CD4-positive, alpha-beta T cell (primary cell): ENCODE data around the gene CISTR. TPM values are rescaled to one million over a fixed set of nuclear protein-coding genes. Genes with fewer than 3 reads are reported as not detected.

Source experiments
- ATAC-seq: fragments of 200-7000 bp; cut with Tn5 transposase; one replicate; pipeline ENCODE4 v1.10.0; 2022; ENCODE audit warnings: mild to moderate bottlenecking; ENCODE audit not compliant: poor library complexity
- CTCF ChIA-PET: fragments of 350-600 bp; sonication (Branson Sonifier 250); formaldehyde crosslinking; loops from one replicate; lab custom pipeline; 2021; ENCODE audit warnings: antibody characterized with exemption, inconsistent platforms; lab: Charles Lee
- POLR2A ChIA-PET: fragments of 350-600 bp; sonication (Branson Sonifier 250); formaldehyde crosslinking; loops from one replicate; lab custom pipeline; 2021; ENCODE audit warnings: antibody characterized with exemption, inconsistent platforms; lab: Charles Lee
- DNase-seq, 14 experiments: peaks; one replicate each; pipeline ENCODE4 v3.0.0-alpha.2; 2013 to 2020; ENCODE audit warnings: mixed read lengths in 2 of 14
- H3K27ac ChIP-seq, 2 donors: one replicate each; pipeline versions ENCODE4 v1.5.1 to v1.7.0; 2013; ENCODE audit warnings: low read length in 2 of 2, low read depth in 1 of 2, mild to moderate bottlenecking in 1 of 2
- H3K27me3 ChIP-seq, 2 experiments: 1 replicate in 1 of 2; 2 replicates in 1 of 2; pipeline versions ENCODE4 v1.6.1 to v1.7.0; 2013; ENCODE audit warnings: low read length in 2 of 2, control low read depth in 1 of 2, mild to moderate bottlenecking in 1 of 2, moderate library complexity in 1 of 2; ENCODE audit not compliant: insufficient read depth in 2 of 2, control insufficient read depth in 1 of 2
- H3K36me3 ChIP-seq: one replicate; pipeline ENCODE4 v1.6.1; 2013; ENCODE audit warnings: low read length, control low read depth; ENCODE audit not compliant: insufficient read depth
- H3K4me1 ChIP-seq: one replicate; pipeline ENCODE4 v1.6.1; 2013; ENCODE audit warnings: low read length, control low read depth; ENCODE audit not compliant: insufficient read depth
- H3K4me3 ChIP-seq: one replicate; pipeline ENCODE4 v1.5.1; 2013; ENCODE audit warnings: mild to moderate bottlenecking, low read length, moderate library complexity
- H3K9me3 ChIP-seq, 2 experiments: 1 replicate in 1 of 2; 2 replicates in 1 of 2; pipeline versions ENCODE4 v1.6.1 to v1.7.0; 2013; ENCODE audit warnings: low read length in 2 of 2, mild to moderate bottlenecking in 2 of 2, control low read depth in 1 of 2, moderate library complexity in 1 of 2; ENCODE audit not compliant: control insufficient read depth in 1 of 2, insufficient read depth in 1 of 2
- H3K27ac Mint-ChIP-seq: one replicate; pipeline ENCODE4 v1.8.0; 2020; ENCODE audit warnings: mixed read lengths
- H3K27me3 Mint-ChIP-seq: one replicate; pipeline ENCODE4 v1.8.0; 2021; ENCODE audit warnings: mixed read lengths
- H3K36me3 Mint-ChIP-seq: one replicate; pipeline ENCODE4 v1.8.0; 2021; ENCODE audit warnings: low read depth, mixed read lengths
- H3K4me1 Mint-ChIP-seq: one replicate; pipeline ENCODE4 v1.8.0; 2021; ENCODE audit warnings: low read depth, mixed read lengths
- H3K4me3 Mint-ChIP-seq: one replicate; pipeline ENCODE4 v1.8.0; 2020; ENCODE audit warnings: mild to moderate bottlenecking, mixed read lengths
- H3K9me3 Mint-ChIP-seq: one replicate; pipeline ENCODE4 v1.8.0; 2020; ENCODE audit warnings: mixed read lengths
- CTCF ChIP-seq: fragments of 200-600 bp; IDR thresholded peaks from one replicate; pipeline ENCODE4 v1.8.0; 2022; ENCODE audit warnings: antibody characterized with exemption, mild to moderate bottlenecking
- intact Hi-C, 2 experiments: fragments of 100-400 bp; cut with DNase I in 1 of 2; cut with micrococcal nuclease in 1 of 2; formaldehyde crosslinking; loops; one replicate each; pipeline versions ENCODE4 v1.15.1 to v1.9.0; 2023 to 2025; cut with DNase I, micrococcal nuclease
- total RNA-seq, 174 experiments: library from RNA in 2 of 174; stranded (reverse) in 2 of 174; gene quantifications; one replicate each; pipeline ENCODE4 v1.2.3 and lab custom pipeline; 2021 to 2026

CISTR gene
- total RNA-seq, 2 experiments from 2014 or later = not detected

DNA sequence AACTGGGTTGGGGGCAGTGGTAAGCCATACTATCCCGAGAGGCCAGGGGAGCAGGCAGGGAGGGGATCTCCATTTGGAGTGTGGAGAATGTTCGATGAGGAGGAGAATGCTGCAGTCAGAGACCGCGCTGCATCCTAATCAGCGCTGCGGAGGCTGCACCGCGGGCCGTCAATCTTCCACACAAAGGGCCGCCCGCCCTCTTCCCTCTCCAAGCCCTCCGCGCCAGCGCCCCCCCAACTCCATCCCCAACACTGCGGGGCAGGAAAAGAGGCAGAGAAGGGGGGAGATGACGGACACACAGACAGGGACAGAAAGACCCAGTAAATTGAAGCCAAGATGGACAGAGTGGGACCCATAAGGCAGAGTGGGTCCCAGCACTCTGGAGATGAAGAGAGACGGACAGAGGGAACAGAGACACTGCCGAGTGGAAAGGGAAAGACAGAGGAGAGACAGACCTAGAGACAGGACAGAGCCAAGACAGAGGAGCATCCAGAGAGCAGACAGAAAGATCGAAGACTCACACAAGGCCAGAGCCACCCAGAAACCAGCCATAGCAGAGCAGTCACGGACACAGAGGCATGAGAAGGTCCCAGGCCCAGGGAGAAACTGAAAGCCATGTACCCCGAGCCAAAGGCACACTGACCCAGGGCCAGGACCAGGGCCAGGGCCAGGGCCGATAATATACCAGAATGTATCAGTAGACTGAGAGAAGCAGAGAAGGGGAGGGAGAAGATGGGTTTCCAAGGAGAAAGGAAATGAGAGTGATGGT lies 3.5 kb downstream of the CISTR start:
- Histone ChIP-seq H3K27ac (no peak overlapping the region), H3K9me3 (no peaks in the 10 kb centered on the region), H3K4me1 (peaks cover 44% of the 10 kb centered on the region), H3K4me3 (no peak overlapping the region), H3K27me3 (peaks cover 53 to 66% of the 10 kb centered on the region in 2 experiments), H3K36me3 (no peaks in the 10 kb centered on the region)
- Mint-ChIP-seq H3K36me3 (no peaks in the 10 kb centered on the region), H3K27me3 (no peaks in the 10 kb centered on the region), H3K27ac (no peak overlapping the region), H3K9me3 (no peaks in the 10 kb centered on the region), H3K4me3 (no peak overlapping the region), H3K4me1 (peaks cover 4% of the 10 kb centered on the region)
- no peak for ATAC-seq
- ChIA-PET CTCF (interaction anchor here (1.1 to 2.4 kb wide), 2 partner anchors 9 to 46 kb away, joined by 4 to 28 read pairs; no protein-coding TSS in a partner anchor), POLR2A (interaction anchor here (0.5 to 1.9 kb wide), 3 partner anchors 9 to 208 kb away, joined by 3 to 6 read pairs (median 3); no protein-coding TSS in a partner anchor)
- TF ChIP-seq CTCF = no peak
- intact Hi-C loops = loop anchor here (5.0 kb wide), 3 partner anchors 121 to 444 kb away; partner anchors contain the start of gene ATF7 (in 1 of the 2)
- DNase-seq = no peak

- POLR2A ChIA-PET = interaction anchor here (0.9 to 1.9 kb wide), 3 partner anchors 10 to 61 kb away, joined by 3 to 6 read pairs (median 5); no protein-coding TSS in a partner anchor
- H3K9me3 ChIP-seq = no peaks in the 10 kb centered on the region
- H3K4me3 ChIP-seq = no peak overlapping the region
- no peak for TF ChIP-seq CTCF
- no peaks in the 10 kb centered on the region for H3K36me3 ChIP-seq
- CTCF ChIA-PET = interaction anchor here (0.6 to 5.1 kb wide), 24 partner anchors 9 to 461 kb away, joined by 3 to 57 read pairs (median 7); partner anchors contain the start of genes ATF7, ATP5MC2 and CALCOCO1
- no peak overlapping the region for H3K27ac Mint-ChIP-seq
- intact Hi-C loops = loop anchor here (5.0 kb wide), 3 partner anchors 120 to 445 kb away; partner anchors contain the start of gene ATF7 (in 1 of the 2)
- DNase-seq (no peak), ATAC-seq (no peak)
- no peak overlapping the region for H3K4me3 Mint-ChIP-seq
- H3K4me1 Mint-ChIP-seq = peaks cover 5% of the 10 kb centered on the region
- H3K27me3 ChIP-seq = peaks cover 57 to 68% of the 10 kb centered on the region in 2 experiments
- H3K36me3 Mint-ChIP-seq = no peaks in the 10 kb centered on the region
- H3K27ac ChIP-seq = no peak overlapping the region
- peaks cover 46% of the 10 kb centered on the region for H3K4me1 ChIP-seq
- no peaks in the 10 kb centered on the region for H3K27me3 Mint-ChIP-seq
- no peaks in the 10 kb centered on the region for H3K9me3 Mint-ChIP-seq
Observed at GRCh38 chr12:53747095-53747494, 4.7 kb downstream of the CISTR start.

DNA sequence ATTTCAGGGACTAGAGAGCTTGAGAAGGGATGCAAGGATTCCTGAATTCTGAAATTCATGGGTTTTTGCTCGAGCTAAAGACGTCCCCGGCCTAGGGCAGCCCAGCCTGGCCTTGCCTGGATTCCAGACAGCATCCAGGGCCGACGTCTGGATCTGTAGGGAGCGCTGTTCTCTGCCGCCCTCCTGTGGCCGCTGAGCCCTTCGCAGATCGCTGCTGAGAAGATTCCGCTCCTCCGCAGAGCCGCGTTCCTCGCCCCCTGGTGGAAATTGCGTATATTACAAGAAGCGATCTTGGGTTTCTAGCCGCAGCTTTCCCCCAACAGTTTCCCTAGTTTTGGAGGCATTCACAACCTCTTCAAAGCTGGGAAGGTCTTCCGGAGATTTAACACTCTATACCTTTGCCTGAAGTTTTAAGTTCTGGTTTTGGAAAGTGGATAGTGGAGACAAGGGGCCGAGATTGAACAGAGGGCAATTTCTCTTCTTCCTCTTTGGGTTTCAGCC lies 5.1 kb downstream of the CISTR start:
- TF ChIP-seq CTCF = peak; percentile 100
- no peak overlapping the region for H3K27ac Mint-ChIP-seq

More for the DNA sequence above, 5.1 kb downstream of the CISTR start:
- Histone ChIP-seq H3K4me3 (no peak overlapping the region), H3K27me3 (peaks cover 55 to 65% of the 10 kb centered on the region in 2 experiments), H3K27ac (no peak overlapping the region), H3K36me3 (no peaks in the 10 kb centered on the region), H3K9me3 (no peaks in the 10 kb centered on the region), H3K4me1 (peaks cover 41% of the 10 kb centered on the region)
- H3K36me3 Mint-ChIP-seq = no peaks in the 10 kb centered on the region
- peak; percentile 85 for ATAC-seq
- H3K27me3 Mint-ChIP-seq = no peaks in the 10 kb centered on the region
- CTCF ChIA-PET = interaction anchor here (0.6 to 5.1 kb wide), 26 partner anchors 8 to 468 kb away, joined by 3 to 57 read pairs (median 6); partner anchors contain the start of genes ATF7, ATP5MC2 and CALCOCO1
- peaks cover 5% of the 10 kb centered on the region for H3K4me1 Mint-ChIP-seq
- peak; percentile 80 to 94 (median 84) for DNase-seq
- POLR2A ChIA-PET = interaction anchor here (0.5 to 1.9 kb wide), 5 partner anchors 11 to 329 kb away, joined by 3 to 6 read pairs (median 4); no protein-coding TSS in a partner anchor
- intact Hi-C loops = loop anchor here (1.0 to 5.0 kb wide), 5 partner anchors 19 to 446 kb away; partner anchors contain the start of genes ATF7 (in 1 of the 2) and CALCOCO1 (in 1 of the 2)
- H3K4me3 Mint-ChIP-seq = peak overlapping the region; percentile 57
- no peaks in the 10 kb centered on the region for H3K9me3 Mint-ChIP-seq
